Measurements from ENCODE around the gene PGAP6. TPM values are rescaled to one million over a fixed set of nuclear protein-coding genes. Genes with fewer than 3 reads are reported as not detected.

Gene PGAP6
- polyA plus RNA-seq, 2 of the 4 experiments (the other 2 are of a cell fraction): 25.9 to 38.1 TPM

GRCh38 chr16:425082-425718, 43.4 kb upstream of the PGAP6 start, which contains the start of gene RAB11FIP3:
TSS of gene RAB11FIP3 (plus strand) at chr16:425649. CDS start at chr16:426007, 358 bp downstream.
- peak; percentile 86 to 91 for ATAC-seq
- CTCF ChIA-PET: interaction anchor here (0.6 to 4.0 kb wide), 8 partner anchors 24 to 141 kb away, joined by 3 to 14 read pairs (median 4); partner anchors contain the start of genes DECR2 and NHLRC4
- peaks cover 24% of the 10 kb centered on the region for H3K4me1 ChIP-seq
- no peak for FAIRE-seq
- DNase-seq (ENCODE audit: low read depth in 1 of 2, low spot score in 1 of 2): peak; percentile 82 to 87
- POLR2A ChIA-PET: interaction anchor here (1.5 to 2.0 kb wide), 2 partner anchors 24 to 102 kb away, joined by 4 to 5 read pairs; partner anchors contain the start of genes CAPN15 and DECR2
- H3K4me3 ChIP-seq: peak within 1 kb of the TSS; percentile 72
- peak within 1 kb of the TSS; percentile 91 for H3K4me2 ChIP-seq
- peak within 1 kb of the TSS; percentile 85 to 91 for H3K27ac ChIP-seq
- TF ChIP-seq REST (IDR thresholded peaks at IDR 0.05): no peak
- no peak for TF ChIP-seq HOXB13 (CRISPR knock-in tag; IDR thresholded peaks at IDR 0.05; ENCODE audit: low read depth)
- TF ChIP-seq MYC (IDR thresholded peaks at IDR 0.05; ENCODE audit: borderline replicate concordance, low read length): 0 out of 2 replicates have a peak, but pooled peaks have one; percentile 35
- TF ChIP-seq JUNB (IDR thresholded peaks at IDR 0.05): no peak
- peak; percentile 75 for TF ChIP-seq MAX (IDR thresholded peaks at IDR 0.05)
- TF ChIP-seq ZFP36 (IDR thresholded peaks at IDR 0.05; ENCODE audit: borderline replicate concordance, partially characterized antibody): no peak
- 0 out of 2 replicates have a peak, but pooled peaks have one; percentile 79 for TF ChIP-seq RNF2 (IDR thresholded peaks at IDR 0.05; ENCODE audit: borderline replicate concordance, low read depth)
- TF ChIP-seq HOXB5 (CRISPR knock-in tag; IDR thresholded peaks at IDR 0.05): no peak
- 0 out of 3 replicates have a peak, but pooled peaks have one; percentile 3 for TF ChIP-seq SMC3 (IDR thresholded peaks at IDR 0.05)
- TF ChIP-seq PHF8 (IDR thresholded peaks at IDR 0.05; ENCODE audit: borderline replicate concordance, low read depth): no peak; the same call in 1 of the 2 replicates
- no peak for TF ChIP-seq RFX5 (IDR thresholded peaks at IDR 0.05)
- no peak for TF ChIP-seq CBX2 (IDR thresholded peaks at IDR 0.05; ENCODE audit: borderline replicate concordance, low read depth)
- TF ChIP-seq EHF (CRISPR knock-in tag; IDR thresholded peaks at IDR 0.05): no peak
- no peak; the same call in 1 of the 3 replicates for TF ChIP-seq BCL3 (IDR thresholded peaks at IDR 0.05)
- TF ChIP-seq CTCF (IDR thresholded peaks at IDR 0.05): peak; percentile 17; the same call in 1 of the 3 replicates
- no peak for TF ChIP-seq HMGXB4 (CRISPR knock-in tag; IDR thresholded peaks at IDR 0.05; ENCODE audit: borderline replicate concordance)
- no peak for TF ChIP-seq RARB (CRISPR knock-in tag; IDR thresholded peaks at IDR 0.05)
- peak; percentile 92 for TF ChIP-seq E2F6 (IDR thresholded peaks at IDR 0.05; ENCODE audit: borderline replicate concordance, low read depth)
- peak; percentile 41; the same call in 1 of the 2 replicates for TF ChIP-seq HDAC2 (IDR thresholded peaks at IDR 0.05)
- peak in 1 of 2 experiments; percentile 86; a peak in 3 of 5 replicates for TF ChIP-seq JUN (IDR thresholded peaks at IDR 0.05)
- TF ChIP-seq POLR2A (IDR thresholded peaks at IDR 0.05; ENCODE audit: low read length): peak; percentile 79
- H3K9me3 ChIP-seq: no peaks in the 10 kb centered on the region
- 26% methylated on average over 11 of the region's 77 CpGs for WGBS (ENCODE audit: missing lambda C conversion rate)
